Measurements from ENCODE around the gene WDR77. TPM values are rescaled to one million over a fixed set of nuclear protein-coding genes. Genes with fewer than 3 reads are reported as not detected.
A peak's percentile ranks its signal among the peaks of the same experiment; 100 is the strongest.

The WDR77 gene
- total and polyA plus RNA-seq, 9 of the 15 experiments (the other 6 are each of a cell fraction or from before 2014, with no cell fraction given), result 20.6 to 160 (median 75.3) TPM

DNA sequence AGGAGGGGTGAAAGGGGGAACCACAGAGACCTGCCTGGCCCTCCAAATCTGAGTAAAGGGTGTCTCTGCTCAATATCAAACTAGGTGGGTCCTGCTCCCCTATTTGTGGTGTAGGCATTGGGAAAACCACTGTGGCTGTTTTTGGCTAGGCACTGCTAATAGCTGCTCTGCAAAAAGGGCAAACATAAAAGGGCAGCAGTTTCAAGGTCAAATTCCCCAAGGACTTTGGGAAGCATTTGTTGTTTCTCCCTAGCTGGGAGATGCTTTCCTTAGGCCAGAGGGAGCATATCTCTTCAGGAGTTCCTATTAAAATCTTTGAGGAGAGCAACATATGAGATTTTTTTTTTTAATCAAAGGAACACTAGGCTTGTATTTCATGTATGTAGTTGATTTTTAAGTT lies 27.2 kb upstream of the WDR77 start:
- ChIA-PET CTCF (ENCODE audit: low intra/inter-chr PET ratio) (interaction anchor here (0.9 kb wide), 1 partner anchor 293 kb away, joined by 3 read pairs; no protein-coding TSS in a partner anchor), POLR2A (interaction anchor here (0.7 to 1.4 kb wide), 6 partner anchors 8 to 944 kb away, joined by 3 to 5 read pairs (median 4); no protein-coding TSS in a partner anchor)
- no peak for ATAC-seq
- Histone ChIP-seq H3K36me3 (ENCODE audit: control insufficient read depth, insufficient read depth, low read length) (peaks cover 5% of the 10 kb centered on the region; the same call in 1 of the 3 replicates), H3K9me1 (ENCODE audit: control insufficient read depth, insufficient read depth, low read length) (no peaks in the 10 kb centered on the region), H4K20me1 (replicated peaks; ENCODE audit: control insufficient read depth, insufficient read depth, low read length) (no peaks in the 10 kb centered on the region; the same call in 1 of the 2 replicates), H2AFZ (ENCODE audit: low read depth, low read length) (no peak overlapping the region), H3K4me1 (replicated peaks in 1 of 2; ENCODE audit: control insufficient read depth in 2 of 2, insufficient read depth in 2 of 2, low read length in 2 of 2) (peaks cover 0 to 14% of the 10 kb centered on the region in 2 experiments; a peak in 3 of 5 replicates), H3K4me3 (no peak overlapping the region), H3K79me2 (ENCODE audit: control insufficient read depth, insufficient read depth, low read length) (no peaks in the 10 kb centered on the region), H3K27me3 (ENCODE audit: control insufficient read depth in 2 of 2, insufficient read depth in 2 of 2, low read length in 2 of 2) (no peaks in the 10 kb centered on the region), H3K9me3 (replicated peaks; ENCODE audit: control insufficient read depth, insufficient read depth, low read depth, low read length) (no peaks in the 10 kb centered on the region), H3K9ac (ENCODE audit: insufficient read depth in 1 of 2, low read depth in 2 of 2, low read length in 2 of 2) (no peak overlapping the region), H3K27ac (ENCODE audit: extremely low read depth, low read depth, low read length) (no peak overlapping the region), H3K4me2 (ENCODE audit: insufficient read depth, low read length) (no peak overlapping the region)
- no peak for FAIRE-seq
- no peak for DNase-seq (ENCODE audit: extremely low read depth in 1 of 4, low spot score in 3 of 4)
- TF ChIP-seq, protein P1, sequence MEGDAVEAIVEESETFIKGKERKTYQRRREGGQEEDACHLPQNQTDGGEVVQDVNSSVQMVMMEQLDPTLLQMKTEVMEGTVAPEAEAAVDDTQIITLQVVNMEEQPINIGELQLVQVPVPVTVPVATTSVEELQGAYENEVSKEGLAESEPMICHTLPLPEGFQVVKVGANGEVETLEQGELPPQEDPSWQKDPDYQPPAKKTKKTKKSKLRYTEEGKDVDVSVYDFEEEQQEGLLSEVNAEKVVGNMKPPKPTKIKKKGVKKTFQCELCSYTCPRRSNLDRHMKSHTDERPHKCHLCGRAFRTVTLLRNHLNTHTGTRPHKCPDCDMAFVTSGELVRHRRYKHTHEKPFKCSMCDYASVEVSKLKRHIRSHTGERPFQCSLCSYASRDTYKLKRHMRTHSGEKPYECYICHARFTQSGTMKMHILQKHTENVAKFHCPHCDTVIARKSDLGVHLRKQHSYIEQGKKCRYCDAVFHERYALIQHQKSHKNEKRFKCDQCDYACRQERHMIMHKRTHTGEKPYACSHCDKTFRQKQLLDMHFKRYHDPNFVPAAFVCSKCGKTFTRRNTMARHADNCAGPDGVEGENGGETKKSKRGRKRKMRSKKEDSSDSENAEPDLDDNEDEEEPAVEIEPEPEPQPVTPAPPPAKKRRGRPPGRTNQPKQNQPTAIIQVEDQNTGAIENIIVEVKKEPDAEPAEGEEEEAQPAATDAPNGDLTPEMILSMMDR (IDR thresholded peaks at IDR 0.05 in 2 of 3, conservative IDR thresholded peaks at IDR 0.05 in 1 of 3; ENCODE audit: insufficient read depth in 2 of 3, low read depth in 1 of 3, low read length in 3 of 3), result no peak
- TF ChIP-seq NBN (IDR thresholded peaks at IDR 0.05; ENCODE audit: low read depth) (no peak), NR2F6 (CRISPR knock-in tag; IDR thresholded peaks at IDR 0.05) (no peak), ESRRA (IDR thresholded peaks at IDR 0.05; ENCODE audit: borderline replicate concordance, low read depth) (peak; percentile 35; the same call in 1 of the 2 replicates), GATAD2B (IDR thresholded peaks at IDR 0.05; ENCODE audit: borderline replicate concordance) (no peak), ZNF133 (CRISPR knock-in tag; IDR thresholded peaks at IDR 0.05) (no peak)
- in situ Hi-C loops (cut with MboI) (loop anchor here (25.0 kb wide), 1 partner anchor 861 kb away; no protein-coding TSS in a partner anchor), intact Hi-C loops (cut with micrococcal nuclease) (no loop called here)
- no TSS peak for BruUV-seq (replicated peaks)
